ENCODE data around the gene CRTAC1. TPM values are rescaled to one million over a fixed set of nuclear protein-coding genes. Genes with fewer than 3 reads are reported as not detected.

Gene CRTAC1
- total and polyA plus RNA-seq, 10 of the 15 experiments (the other 5 are each of a cell fraction or from before 2014, with no cell fraction given): 0.10 TPM; not detected in 9

GRCh38 chr10:97852840-97853405, 177.5 kb downstream of the CRTAC1 start (continued):
- no peak for TF ChIP-seq NRF1 (conservative IDR thresholded peaks at IDR 0.05; ENCODE audit: low read depth, low read length)
- no peak for TF ChIP-seq NR2C2 (IDR thresholded peaks at IDR 0.05; ENCODE audit: borderline replicate concordance, control insufficient read depth, insufficient read length, low read depth)
- no peak for TF ChIP-seq SUZ12 (IDR thresholded peaks at IDR 0.05; ENCODE audit: unreplicated experiment)
- TF ChIP-seq CEBPZ (IDR thresholded peaks at IDR 0.05; ENCODE audit: low read depth, low read length): no peak
- no peak for TF ChIP-seq POLR2AphosphoS2 (IDR thresholded peaks at IDR 0.05; ENCODE audit: low read depth, low read length)
- TF ChIP-seq E4F1 (IDR thresholded peaks at IDR 0.05; ENCODE audit: borderline replicate concordance, partially characterized antibody): no peak
- no peak for TF ChIP-seq IRF5 (IDR thresholded peaks at IDR 0.05; ENCODE audit: borderline replicate concordance)

Measured in GM12878 (cell line).